ENCODE measurements around the gene KDM1B.

KDM1B gene, protein sequence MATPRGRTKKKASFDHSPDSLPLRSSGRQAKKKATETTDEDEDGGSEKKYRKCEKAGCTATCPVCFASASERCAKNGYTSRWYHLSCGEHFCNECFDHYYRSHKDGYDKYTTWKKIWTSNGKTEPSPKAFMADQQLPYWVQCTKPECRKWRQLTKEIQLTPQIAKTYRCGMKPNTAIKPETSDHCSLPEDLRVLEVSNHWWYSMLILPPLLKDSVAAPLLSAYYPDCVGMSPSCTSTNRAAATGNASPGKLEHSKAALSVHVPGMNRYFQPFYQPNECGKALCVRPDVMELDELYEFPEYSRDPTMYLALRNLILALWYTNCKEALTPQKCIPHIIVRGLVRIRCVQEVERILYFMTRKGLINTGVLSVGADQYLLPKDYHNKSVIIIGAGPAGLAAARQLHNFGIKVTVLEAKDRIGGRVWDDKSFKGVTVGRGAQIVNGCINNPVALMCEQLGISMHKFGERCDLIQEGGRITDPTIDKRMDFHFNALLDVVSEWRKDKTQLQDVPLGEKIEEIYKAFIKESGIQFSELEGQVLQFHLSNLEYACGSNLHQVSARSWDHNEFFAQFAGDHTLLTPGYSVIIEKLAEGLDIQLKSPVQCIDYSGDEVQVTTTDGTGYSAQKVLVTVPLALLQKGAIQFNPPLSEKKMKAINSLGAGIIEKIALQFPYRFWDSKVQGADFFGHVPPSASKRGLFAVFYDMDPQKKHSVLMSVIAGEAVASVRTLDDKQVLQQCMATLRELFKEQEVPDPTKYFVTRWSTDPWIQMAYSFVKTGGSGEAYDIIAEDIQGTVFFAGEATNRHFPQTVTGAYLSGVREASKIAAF

DNA sequence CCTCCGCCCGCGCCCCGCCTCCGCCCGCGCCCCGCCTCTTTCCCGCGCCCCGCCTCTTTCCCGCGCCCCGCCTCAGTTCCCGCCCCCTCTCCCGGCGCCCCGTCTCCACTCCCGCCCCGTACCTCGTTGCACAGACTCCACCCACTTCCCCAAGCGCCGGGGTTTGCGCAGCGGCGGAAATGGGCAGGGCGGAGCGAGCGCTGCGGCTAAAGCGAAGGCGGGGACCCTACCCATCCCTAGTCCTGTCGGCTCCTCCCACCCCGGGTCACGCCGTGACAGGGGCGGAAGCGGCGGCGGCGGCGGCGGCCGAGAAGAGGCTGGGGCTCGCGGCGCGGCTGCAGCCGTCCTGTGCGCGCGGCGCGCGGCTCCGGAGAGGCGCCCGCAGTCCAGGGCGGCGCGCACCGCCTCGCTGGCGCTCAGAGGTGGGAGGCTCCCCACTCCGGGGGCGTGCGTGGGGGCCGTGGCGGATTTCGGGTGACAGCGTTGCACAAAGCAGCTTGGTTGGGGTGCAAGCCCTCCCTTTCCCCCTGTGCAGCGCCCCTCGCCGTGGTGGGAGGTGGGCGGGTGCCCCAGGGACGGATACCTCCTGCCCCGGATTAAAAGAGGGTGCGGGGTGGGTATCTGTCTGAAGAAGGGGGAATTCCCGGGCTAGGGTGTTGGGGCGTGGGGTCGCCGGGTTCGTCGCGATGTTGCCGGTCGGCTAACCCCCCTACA, at the start of gene KDM1B:
KDM1B (plus strand) TSS at position 273 of the 714 bp plus-strand sequence. CDS start 4,474 bp downstream, outside the sequence.
- DNase-seq, result peak; percentile 98

DNA sequence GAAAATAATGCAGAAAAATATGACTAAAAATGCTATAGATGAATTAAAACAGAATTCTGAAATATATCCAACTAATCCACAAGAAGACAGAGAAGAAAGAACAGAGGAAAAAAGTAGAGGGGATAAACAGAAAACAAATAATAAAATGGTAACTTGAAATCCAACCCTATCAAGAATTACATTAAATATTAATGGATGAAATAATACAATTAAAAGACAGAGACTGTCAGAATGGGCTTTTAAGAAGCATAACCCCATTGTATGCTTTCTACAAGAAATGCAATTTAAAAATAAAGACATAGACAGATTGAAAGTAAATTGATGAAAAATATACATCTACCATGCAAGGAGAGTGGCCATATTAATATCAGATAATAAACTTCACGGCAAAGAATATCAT, 48.2 kb upstream of the KDM1B start:
- no peak for DNase-seq

DNA sequence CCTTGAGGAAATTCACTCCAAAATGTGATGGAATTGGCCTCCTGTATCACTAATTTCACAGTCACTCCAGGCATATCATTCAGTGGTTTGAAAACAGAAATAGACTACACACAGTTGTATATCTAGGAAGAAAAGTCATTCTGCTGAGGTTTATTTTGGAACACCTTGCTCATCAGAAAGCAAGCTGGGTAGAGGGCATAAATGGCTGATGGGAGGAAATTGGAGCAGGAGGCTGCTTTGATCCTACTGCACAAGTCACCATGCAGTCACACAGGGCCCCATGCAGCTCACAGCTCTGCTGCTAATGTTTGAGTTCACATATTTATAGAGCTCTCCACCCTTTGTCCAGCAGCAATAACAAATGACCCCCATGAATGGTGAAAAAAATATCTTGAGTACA, 45.1 kb upstream of the KDM1B start:
- no peak for DNase-seq

DNA sequence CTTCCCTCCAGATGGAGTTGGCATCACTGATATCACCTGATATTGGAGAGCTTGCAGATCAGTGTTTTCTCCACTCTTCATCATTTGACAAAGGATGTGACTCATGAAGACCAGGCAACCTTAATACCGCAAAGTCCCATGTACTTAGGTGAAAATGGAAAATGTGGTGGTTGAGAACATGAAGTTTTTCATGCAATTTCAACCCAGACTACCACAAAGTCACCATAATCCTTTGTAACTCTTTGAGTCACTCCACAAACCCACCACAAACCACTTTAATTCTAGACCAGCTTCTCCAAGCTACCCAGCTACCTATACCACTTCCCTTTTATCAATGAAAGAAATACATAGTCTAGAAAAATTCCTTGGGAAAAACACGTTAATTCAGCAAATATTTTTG, 39.9 kb upstream of the KDM1B start:
- DNase-seq, result no peak

DNA sequence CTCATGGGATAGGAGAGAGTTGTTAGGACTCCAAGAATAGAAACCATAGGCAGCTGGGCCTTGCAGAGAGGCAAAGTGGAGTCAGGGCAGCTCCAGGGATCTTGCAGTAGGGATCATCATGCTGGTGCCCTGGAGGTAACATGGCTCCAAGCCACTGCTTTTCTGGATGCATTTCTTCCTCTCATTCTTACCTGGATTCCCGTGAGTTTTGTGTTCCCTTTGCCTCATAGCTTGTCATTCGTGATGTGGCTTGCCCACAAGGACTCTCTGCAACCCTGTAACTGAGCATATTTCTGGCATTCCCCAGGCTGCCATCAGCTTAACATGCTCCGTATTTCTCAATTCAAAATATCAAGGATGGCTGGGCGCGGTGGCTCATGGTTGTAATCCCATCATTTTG, 38.1 kb upstream of the KDM1B start:
- no peak for DNase-seq

DNA sequence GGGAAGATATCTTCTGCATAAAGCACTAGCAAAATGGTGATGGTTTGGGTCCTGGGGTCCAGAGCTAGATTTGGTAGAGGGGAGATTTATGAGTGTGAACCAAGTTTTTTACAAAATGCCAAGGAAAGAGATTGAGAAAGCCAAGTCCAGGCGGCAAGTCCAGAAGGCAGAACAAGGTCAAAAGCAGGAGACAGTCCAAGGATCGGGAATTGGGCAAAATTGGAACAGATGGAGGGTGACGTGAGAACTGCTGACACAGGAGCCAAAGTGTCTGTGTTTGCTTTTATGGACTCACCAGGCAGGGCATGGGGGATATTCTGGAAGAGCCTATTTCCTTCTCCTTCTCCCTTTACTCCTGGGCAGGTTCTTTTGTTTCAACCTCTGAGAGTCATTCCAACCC, 36.9 kb upstream of the KDM1B start:
- no peak for DNase-seq

DNA sequence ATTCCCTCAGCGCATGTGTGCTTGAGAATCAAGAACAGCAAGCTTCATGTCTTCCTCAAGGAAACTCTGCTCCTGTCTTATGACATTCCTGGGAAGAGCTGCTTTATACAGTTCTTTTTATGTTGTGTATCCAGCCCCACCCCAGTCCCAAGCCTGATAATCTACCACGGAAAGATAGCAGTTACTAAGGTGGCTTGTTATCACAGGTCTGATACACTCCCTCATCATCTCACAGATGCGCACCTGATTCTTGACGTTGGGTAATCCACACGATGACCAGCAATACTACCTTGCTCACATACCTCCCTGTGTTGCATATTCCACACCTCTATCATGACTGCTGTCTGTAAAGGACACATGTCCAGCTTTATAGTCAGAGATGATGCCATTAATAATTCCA, 36.0 kb upstream of the KDM1B start:
- DNase-seq, result no peak

DNA sequence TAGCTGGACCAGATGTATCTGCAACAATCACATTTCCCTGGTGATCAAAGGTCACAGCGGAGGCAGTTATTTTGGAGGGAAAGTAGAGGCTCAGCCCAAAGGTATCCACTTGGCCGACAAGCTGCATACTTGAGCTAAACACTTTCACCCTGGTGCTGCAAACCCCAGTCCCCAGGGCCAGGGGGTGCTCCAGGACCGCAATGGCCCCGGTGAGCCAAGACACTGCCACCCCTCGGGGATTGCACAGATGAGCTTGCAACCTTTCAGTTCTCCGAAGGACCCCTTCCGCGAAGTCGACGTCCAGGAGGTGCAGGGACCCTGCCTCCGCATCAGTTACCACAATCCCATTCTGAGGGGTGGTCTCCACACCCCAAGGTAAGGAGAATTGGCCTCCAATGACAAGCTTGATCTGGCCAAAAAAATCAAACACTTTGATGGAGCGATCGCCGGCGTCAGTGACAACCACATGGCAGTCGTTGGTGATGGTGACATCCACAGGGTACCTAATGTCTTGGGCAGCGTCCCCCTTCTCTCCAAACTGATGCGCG, 33.6 kb upstream of the KDM1B start:
- DNase-seq, result no peak

DNA sequence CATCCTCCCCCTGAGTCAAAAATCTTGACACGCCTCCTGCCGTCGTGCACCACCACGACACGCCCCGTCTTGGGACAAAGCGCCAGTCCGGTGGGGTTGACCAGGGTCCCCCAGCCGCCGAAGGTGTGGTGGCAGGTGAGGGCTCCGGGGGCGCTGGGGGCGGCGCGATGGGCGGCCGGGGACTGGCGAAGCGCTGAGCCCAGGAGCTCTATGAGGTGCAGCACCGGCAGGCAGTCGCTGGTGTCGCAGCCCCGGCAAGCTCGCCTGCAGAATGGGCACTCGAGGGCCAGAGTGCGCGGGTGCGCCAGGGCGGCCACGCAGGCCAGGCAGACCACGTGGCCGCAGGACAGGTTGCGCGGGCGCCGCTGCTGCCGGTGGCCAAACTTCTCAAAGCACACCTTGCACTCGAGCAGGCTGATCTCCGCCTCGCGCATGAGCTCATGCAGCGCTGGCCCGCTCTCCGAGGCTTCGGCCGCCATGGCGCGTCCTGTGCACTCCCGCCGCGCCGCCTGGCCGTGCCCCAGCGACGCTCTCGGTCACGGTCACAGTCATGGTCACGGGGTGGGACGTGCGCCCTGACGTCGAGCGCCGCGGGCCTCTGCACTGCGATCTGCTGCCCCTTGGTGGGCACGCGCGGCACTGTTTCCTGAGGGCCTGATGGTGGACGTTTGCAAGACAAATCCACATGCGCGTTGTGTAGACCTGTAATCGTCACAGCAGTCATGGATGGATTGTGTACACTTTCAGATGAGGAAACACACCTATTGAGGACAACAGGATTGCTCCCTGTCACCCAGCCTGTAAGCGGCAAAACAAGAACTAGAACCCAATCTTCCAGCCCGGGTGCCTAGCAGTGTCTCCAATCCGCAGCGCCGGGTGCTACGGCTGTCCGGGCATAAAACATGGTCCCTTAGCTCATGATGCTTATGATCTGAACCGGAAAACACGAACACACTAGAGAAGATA, 32.8 kb upstream of the KDM1B start, which contains the start of gene NHLRC1:
NHLRC1 (minus strand) TSS at position 550 of the 966 bp plus-strand sequence; CDS start at position 479, 71 bp downstream.
- peak; percentile 86 for DNase-seq

DNA sequence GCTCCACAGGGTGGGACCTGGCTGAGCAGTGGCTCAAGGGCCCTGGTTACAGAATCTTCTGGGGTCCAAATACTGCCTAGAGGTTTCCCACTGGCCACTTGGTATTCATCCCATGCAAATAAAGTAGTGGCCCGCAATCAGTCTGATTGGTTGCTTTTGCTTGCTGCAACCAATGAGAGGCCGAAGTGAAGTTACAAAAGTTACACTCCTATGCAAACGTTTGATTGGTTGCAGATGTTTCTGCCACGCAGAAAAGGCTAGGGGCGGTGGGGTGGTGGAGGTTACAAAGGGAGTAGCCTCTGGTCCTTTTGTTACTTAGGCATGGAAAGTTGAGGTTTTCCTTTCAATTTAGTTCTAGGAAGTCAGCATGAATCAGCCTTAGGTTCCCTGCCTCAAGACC, 29.1 kb upstream of the KDM1B start:
- DNase-seq, result no peak

DNA sequence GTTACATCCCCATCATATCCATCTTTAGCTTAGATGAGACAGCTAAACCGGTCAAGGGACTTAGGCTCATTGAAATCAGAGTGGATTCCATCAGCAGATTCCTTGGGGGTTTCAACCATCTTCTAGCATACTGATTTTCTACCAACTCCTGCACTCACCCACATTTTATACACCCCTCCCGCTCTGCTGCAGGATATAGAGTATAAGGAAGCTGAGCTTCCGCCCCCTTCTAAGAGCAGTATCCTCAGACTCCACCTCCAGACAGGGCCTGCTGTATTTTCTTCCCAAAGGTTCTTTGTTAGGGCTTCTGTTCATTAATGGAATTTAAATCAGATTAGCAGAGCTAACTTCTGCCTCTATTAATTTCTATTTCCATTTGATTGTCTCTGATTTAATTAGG, 22.9 kb upstream of the KDM1B start:
- no peak for DNase-seq

DNA sequence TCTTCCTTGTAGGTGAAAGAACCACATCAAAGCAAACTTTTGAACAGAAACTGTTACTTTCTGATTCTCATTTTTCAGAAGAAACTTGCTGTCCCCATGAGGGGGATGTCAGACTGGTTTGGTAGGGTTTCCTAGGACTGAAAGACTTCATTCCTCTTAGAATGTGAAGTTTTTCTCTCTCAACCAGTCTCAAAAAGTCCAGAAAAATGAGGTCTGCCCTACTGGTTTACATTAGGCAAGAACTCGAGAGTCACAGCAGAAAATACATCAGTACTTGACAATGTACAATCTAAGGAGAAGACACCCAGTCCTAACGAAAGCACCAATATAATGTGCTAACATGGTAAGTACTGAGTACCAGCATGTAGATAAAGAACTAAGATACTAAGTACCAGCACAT, 20.1 kb upstream of the KDM1B start:
- no peak for DNase-seq

DNA sequence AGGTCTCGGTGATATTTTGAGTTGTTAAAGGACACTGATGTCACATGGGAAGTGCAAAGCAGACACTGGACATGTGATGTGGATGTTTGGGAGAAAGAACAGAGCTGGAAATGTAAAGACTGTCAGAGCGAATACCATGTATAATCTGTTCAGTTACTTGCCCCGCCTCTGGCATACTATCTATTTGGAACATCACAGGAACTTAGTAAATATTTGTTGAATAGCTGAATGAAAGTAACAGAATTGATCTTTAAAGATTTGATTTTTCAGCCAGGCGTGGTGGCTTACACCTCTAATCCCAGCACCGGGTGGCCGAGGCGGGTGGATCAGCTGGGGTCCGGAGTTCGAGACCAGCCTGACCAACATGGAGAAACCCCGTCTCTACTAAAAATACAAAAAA, 19.0 kb upstream of the KDM1B start:
- DNase-seq, result no peak

DNA sequence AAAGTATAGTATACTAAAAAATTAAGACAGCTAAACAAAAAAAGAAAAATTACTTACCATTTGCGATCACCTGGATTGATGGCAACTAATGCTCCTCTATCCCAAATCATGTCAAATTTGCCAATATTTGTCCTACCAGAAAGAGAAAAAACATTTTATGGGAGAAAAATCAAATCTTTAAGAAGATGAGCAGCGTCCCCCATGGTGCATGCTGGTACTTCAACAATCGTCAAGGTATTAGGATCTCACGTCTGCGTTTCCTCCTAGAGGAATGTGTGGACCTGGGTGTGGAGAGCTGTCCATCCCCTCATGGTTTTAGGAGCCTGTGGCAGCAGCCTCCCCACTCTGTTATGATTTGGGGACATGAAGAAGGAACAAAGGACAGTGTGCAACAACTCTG, 16.3 kb upstream of the KDM1B start:
- DNase-seq, result no peak

DNA sequence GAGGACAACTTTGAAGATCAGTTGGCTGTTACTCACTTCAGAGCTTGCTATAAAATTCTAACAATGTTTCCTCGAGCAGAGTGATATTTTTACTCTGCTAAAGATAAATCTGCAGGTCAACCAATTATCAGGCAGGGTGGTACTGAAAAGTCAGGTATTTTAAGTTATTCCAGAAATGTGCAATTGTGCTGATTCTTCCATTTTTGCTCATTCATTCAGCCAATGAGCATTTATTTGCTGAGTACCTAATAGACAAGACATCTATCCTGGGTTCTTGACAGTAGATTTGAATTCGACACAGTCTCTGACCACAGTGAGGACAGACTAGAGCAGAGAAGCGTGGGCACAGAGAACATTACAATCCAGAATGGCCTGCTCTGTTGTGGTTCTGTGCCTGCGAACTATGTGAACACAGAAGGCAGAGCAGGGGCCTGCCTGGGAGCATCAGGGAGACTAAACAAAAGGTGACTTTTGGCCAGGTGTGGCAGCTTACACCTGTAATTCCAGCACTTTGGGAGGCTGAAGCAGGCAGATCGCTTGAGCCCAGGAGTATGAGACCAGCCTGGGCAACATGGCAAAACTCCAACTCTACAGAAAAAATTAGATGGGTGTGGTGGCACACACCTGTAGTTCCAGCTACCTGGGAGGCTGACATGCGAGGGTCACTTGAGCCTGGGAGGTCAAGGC, 15.1 kb upstream of the KDM1B start:
- no peak for DNase-seq

DNA sequence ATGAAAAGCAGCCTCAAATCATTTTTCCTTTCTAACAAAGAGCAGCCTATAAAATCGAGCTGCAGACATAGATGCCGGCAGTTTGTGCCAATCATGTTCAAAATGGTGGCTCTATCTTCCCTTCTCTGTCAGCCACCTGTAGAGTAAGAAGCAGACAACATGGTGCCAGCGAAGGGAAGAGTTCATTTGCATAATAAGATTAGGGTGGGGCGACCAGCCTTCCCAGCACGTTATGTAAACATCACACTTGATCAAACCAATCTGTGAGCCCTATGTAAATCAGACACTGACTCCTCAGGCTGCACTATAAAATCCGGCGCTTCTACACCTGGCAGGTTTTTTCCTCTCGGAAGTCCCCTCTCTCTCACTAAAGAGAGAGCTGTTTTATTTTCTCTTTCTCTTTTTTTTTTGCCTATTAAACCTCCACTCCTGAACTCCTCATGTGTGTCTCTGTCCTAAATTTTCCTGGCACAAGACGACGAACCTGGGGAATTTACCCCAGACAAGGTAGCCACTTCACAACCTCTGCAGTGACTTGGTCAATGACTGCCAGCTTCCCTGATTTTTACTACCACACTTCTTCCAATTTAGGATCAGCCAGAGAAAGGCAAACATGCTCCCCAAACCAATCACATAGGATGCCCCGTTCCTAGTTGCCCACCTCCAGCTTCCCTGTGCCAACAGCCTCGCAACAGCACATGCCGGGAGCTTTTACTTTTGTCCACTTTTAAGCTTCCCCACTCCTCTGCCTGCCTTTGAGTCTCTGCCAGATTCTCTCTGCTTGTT, 13.2 kb upstream of the KDM1B start:
- peak; percentile 90 for DNase-seq

DNA sequence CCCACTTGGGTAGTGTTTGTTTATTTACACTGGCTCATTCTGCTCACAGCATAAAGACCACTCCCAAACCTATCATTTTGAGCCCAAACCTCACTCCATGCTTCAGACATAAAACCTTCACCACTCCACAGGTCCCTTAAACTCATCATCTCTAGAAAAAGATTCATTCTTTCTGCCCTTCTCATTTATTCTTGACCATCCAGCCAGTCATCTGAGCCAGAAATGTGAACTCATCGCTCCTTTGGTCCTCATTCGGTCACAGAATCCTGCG, 12.7 kb upstream of the KDM1B start:
- DNase-seq, result no peak

DNA sequence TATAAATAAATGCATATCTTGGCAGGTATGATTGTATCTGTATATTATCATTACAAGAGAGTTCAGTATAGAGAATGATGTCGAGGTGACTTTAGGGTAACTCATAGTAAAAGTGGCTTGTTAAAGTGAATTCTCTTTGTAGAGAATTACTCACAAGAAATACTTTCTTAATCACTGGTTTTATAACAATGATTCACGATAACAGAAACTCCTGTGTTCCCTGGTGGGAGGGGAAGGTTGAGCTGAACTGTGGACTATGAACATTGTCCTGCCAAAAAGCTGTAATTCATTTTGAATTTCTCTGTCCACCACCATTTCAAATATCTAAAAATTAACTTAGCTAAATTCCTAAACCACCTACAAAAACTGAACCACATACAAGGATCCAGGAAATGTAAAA, 8.1 kb upstream of the KDM1B start:
- no peak for DNase-seq

DNA sequence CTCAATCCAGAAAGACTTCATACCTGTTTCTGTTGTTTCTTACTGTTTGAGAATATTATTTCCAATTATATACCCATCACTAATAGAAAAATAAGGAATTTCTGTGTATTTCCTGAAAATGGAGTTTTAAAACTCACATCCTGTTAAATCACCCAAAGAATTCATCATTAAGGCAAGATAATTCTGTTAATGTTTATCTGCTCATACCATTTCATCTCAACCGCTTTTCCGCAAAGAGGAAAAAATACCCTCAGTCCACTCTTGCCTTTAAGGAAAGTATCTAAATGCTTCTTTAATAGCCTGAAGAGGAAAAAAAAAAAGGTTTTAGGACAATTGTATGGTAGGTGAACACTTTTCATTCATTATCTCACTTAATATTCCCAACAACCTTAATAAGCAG, 7.6 kb upstream of the KDM1B start:
- DNase-seq, result no peak

DNA sequence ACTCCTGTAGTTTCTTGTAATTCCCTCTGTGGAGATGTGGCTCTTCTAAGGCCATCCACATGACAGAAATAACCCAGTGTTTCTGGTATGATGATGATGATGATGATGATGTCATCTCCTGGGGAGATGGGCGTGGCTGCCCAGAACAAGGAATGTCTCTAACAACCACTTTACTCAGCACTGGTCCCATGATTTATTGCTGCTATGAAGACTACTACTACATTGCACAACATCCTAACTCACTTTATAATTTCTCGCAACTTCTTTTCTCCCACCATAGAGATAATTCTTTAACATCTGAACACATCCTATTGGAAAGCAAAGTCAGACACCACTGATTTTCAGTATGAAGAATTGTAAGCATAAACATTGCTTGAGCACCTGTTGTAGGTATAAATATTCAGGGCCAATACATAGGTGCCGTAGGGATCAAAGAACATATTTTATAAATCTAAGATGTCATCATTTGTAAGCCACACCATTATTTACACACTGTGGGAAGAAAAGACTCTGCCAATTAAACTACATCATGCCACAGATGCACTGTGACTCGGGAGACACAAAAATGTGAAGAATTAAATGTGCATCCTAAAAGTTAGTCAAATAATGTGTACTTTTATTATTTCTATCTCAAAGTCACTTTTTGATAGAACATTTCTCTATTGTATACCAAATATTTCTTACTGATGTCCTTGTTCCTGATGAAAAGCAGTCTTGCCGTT, 6.8 kb upstream of the KDM1B start:
- DNase-seq, result no peak

Measured in NCI-H146 (cell line).